GM23338 (cell line): ENCODE data around the gene CNGB1. TPM values are rescaled to one million over a fixed set of nuclear protein-coding genes. Genes with fewer than 3 reads are reported as not detected.

ENCODE experiments used
- ATAC-seq: fragments of 200-7000 bp; cut with Tn5 transposase; 3 replicates; pipeline ENCODE4 v1.9.1; 2020
- DNase-seq: peaks from one replicate; pipeline ENCODE4 v3.0.0-alpha.2; 2015; ENCODE audit warnings: low spot score
- H2AFZ ChIP-seq: fragments of 200-600 bp; sonication (generic); 2 replicates; pipeline ENCODE4 v1.8.0; 2016; ENCODE audit warnings: antibody characterized with exemption, mild to moderate bottlenecking, moderate library complexity
- H3F3A ChIP-seq: fragments of 200-600 bp; sonication (generic); replicated peaks from 2 replicates; pipeline ENCODE4 v1.8.0; 2017; ENCODE audit warnings: antibody characterized with exemption, mixed run types, low read depth
- H3K27ac ChIP-seq: fragments of 200-600 bp; sonication (generic); 2 replicates; pipeline ENCODE4 v1.6.1; 2016; ENCODE audit warnings: low read depth
- H3K27me3 ChIP-seq: fragments of 200-600 bp; sonication (generic); 2 replicates; pipeline ENCODE4 v1.8.0; 2016; ENCODE audit warnings: mild to moderate bottlenecking, mixed run types, moderate library complexity; ENCODE audit not compliant: insufficient read depth
- H3K36me3 ChIP-seq: fragments of 200-600 bp; sonication (generic); 2 replicates; pipeline ENCODE4 v1.8.0; 2016; ENCODE audit warnings: mild to moderate bottlenecking; ENCODE audit not compliant: insufficient read depth
- H3K4me1 ChIP-seq: fragments of 200-600 bp; sonication (generic); 2 replicates; pipeline ENCODE4 v1.8.0; 2016; ENCODE audit warnings: mild to moderate bottlenecking, moderate library complexity; ENCODE audit not compliant: insufficient read depth
- H3K4me2 ChIP-seq: fragments of 200-600 bp; sonication (generic); 2 replicates; pipeline ENCODE4 v1.7.1; 2017; ENCODE audit warnings: mixed run types
- H3K4me3 ChIP-seq: fragments of 200-600 bp; sonication (generic); 2 replicates; pipeline ENCODE4 v1.6.1; 2016; ENCODE audit warnings: mixed run types
- H3K79me2 ChIP-seq: fragments of 200-600 bp; sonication (generic); replicated peaks from 2 replicates; pipeline ENCODE4 v1.8.0; 2017; ENCODE audit warnings: mild to moderate bottlenecking; ENCODE audit not compliant: insufficient read depth
- H3K9me2 ChIP-seq: fragments of 200-600 bp; sonication (generic); 2 replicates; pipeline ENCODE4 v1.8.0; 2017; ENCODE audit not compliant: insufficient read depth
- H4K20me1 ChIP-seq: fragments of 200-600 bp; sonication (generic); replicated peaks from 2 replicates; pipeline ENCODE4 v1.8.0; 2017; ENCODE audit warnings: mild to moderate bottlenecking; ENCODE audit not compliant: insufficient read depth
- H3K27ac Mint-ChIP-seq: 2 replicates; pipeline ENCODE4 v1.8.0; 2020; ENCODE audit warnings: inconsistent platforms, mild to moderate bottlenecking, moderate library complexity, mixed read lengths
- H3K27me3 Mint-ChIP-seq: 3 replicates; pipeline ENCODE4 v1.8.0; 2022; ENCODE audit warnings: low read depth, mild to moderate bottlenecking, moderate library complexity, mixed read lengths, inconsistent platforms; ENCODE audit not compliant: insufficient read depth, poor library complexity
- H3K36me3 Mint-ChIP-seq: 3 replicates; pipeline ENCODE4 v1.8.0; 2021; ENCODE audit warnings: low read depth, mild to moderate bottlenecking, inconsistent platforms, moderate library complexity, mixed read lengths
- H3K4me1 Mint-ChIP-seq: 3 replicates; pipeline ENCODE4 v1.8.0; 2020; ENCODE audit warnings: mild to moderate bottlenecking, inconsistent platforms, mixed read lengths
- H3K4me3 Mint-ChIP-seq: 3 replicates; pipeline ENCODE4 v1.8.0; 2021; ENCODE audit warnings: moderate library complexity, mild to moderate bottlenecking, inconsistent platforms, mixed read lengths
- H3K9me3 Mint-ChIP-seq: 3 replicates; pipeline ENCODE4 v1.8.0; 2020; ENCODE audit warnings: moderate library complexity, mild to moderate bottlenecking, inconsistent platforms, mixed read lengths
- CREB1 ChIP-seq: fragments of 250-450 bp; sonication (Bioruptor Pico); IDR thresholded peaks from 2 replicates; pipeline ENCODE4 v1.5.0; 2020; ENCODE audit warnings: low read depth, mild to moderate bottlenecking, moderate library complexity
- CTCF ChIP-seq, 2 experiments: fragments of 200-600 bp in 1 of 2; sonication (generic) in 1 of 2; conservative IDR thresholded peaks; 2 replicates each; pipeline versions ENCODE4 v1.5.1 to v1.6.1; 2016 to 2017; ENCODE audit warnings: antibody characterized with exemption in 2 of 2, low read depth in 2 of 2, mild to moderate bottlenecking in 2 of 2, moderate library complexity in 1 of 2
- EZH2 ChIP-seq: fragments of 200-600 bp; sonication (generic); IDR thresholded peaks from one replicate; pipeline ENCODE4 v1.8.0; 2017; ENCODE audit warnings: antibody characterized with exemption, mild to moderate bottlenecking, low read depth; ENCODE audit not compliant: unreplicated experiment
- EZH2phosphoT487 ChIP-seq: fragments of 200-600 bp; sonication (generic); IDR thresholded peaks from one replicate; pipeline ENCODE4 v1.8.1; 2018; ENCODE audit warnings: antibody characterized with exemption; ENCODE audit not compliant: unreplicated experiment
- JUNB ChIP-seq: IDR thresholded peaks from one replicate; pipeline ENCODE4 v1.6.1; 2016; ENCODE audit warnings: antibody characterized with exemption; ENCODE audit not compliant: unreplicated experiment
- NANOG ChIP-seq: IDR thresholded peaks from 2 replicates; pipeline ENCODE4 v1.6.1; 2016; ENCODE audit warnings: antibody characterized with exemption, borderline replicate concordance
- POLR2AphosphoS5 ChIP-seq: IDR thresholded peaks from 2 replicates; pipeline ENCODE4 v1.6.1; 2016; ENCODE audit warnings: antibody characterized with exemption, low read depth
- STAT1 ChIP-seq: IDR thresholded peaks from one replicate; pipeline ENCODE4 v1.6.1; 2016; ENCODE audit warnings: antibody characterized with exemption; ENCODE audit not compliant: unreplicated experiment
- ZNF114 ChIP-seq: fragments of 250-450 bp; sonication (Bioruptor Pico); IDR thresholded peaks from 2 replicates; pipeline ENCODE4 v1.5.0; 2020; ENCODE audit warnings: mild to moderate bottlenecking, moderate library complexity
- ZNF331 ChIP-seq: fragments of 250-450 bp; sonication (Bioruptor Pico); IDR thresholded peaks from 2 replicates; pipeline ENCODE4 v1.5.0; 2020; ENCODE audit warnings: low read depth, mild to moderate bottlenecking, moderate library complexity
- ZNF462 ChIP-seq: fragments of 250-450 bp; sonication (Bioruptor Pico); IDR thresholded peaks from 2 replicates; pipeline ENCODE4 v1.5.0; 2020; ENCODE audit warnings: mild to moderate bottlenecking, moderate library complexity
- polyA plus RNA-seq: library from polyadenylated mRNA; unstranded; fragments of >200 nt; fragmentation: Nextera tagmentation; extraction: Ambion mirVana; gene quantifications from 2 replicates; pipeline ENCODE4 v1.2.1, GENCODE V29; 2016
- total RNA-seq: library from RNA; depleted of rRNA; stranded (reverse); fragments of >200 nt; shearing (Covaris generic); gene quantifications from 2 replicates; pipeline ENCODE4 v1.2.3, GENCODE V29; 2014
- TF ChIP-seq, protein P1 (sequence below): IDR thresholded peaks from one replicate; pipeline ENCODE4 v1.6.1; 2018; ENCODE audit warnings: antibody characterized with exemption; ENCODE audit not compliant: unreplicated experiment
- TF ChIP-seq, protein P2 (sequence below): IDR thresholded peaks from 2 replicates; pipeline ENCODE4 v1.6.1; 2016; ENCODE audit warnings: antibody characterized with exemption

CNGB1 gene
- total and polyA plus RNA-seq, 2 experiments from 2014 or later: not detected

GRCh38 chr16:57844416-57845030 lies 126.4 kb downstream of the CNGB1 start:
- Histone ChIP-seq H4K20me1 (no peaks in the 10 kb centered on the region), H3F3A (0 out of 2 replicates have a peak, but pooled peaks cover 11% of the 10 kb centered on the region), H3K4me3 (no peak overlapping the region), H3K9me2 (peaks cover 8% of the 10 kb centered on the region), H3K27ac (no peak overlapping the region), H3K4me2 (no peak overlapping the region), H3K4me1 (peaks cover 13% of the 10 kb centered on the region), H3K27me3 (no peaks in the 10 kb centered on the region), H2AFZ (no peak overlapping the region), H3K36me3 (no peaks in the 10 kb centered on the region), H3K79me2 (no peaks in the 10 kb centered on the region)
- no peak for DNase-seq
- Mint-ChIP-seq H3K27me3 (peaks cover 9% of the 10 kb centered on the region), H3K9me3 (no peaks in the 10 kb centered on the region), H3K27ac (no peak overlapping the region), H3K36me3 (no peaks in the 10 kb centered on the region; the same call in 1 of the 3 replicates), H3K4me3 (no peak overlapping the region), H3K4me1 (peaks cover 42% of the 10 kb centered on the region)
- no peak for TF ChIP-seq ZNF462
- TF ChIP-seq, protein P1, sequence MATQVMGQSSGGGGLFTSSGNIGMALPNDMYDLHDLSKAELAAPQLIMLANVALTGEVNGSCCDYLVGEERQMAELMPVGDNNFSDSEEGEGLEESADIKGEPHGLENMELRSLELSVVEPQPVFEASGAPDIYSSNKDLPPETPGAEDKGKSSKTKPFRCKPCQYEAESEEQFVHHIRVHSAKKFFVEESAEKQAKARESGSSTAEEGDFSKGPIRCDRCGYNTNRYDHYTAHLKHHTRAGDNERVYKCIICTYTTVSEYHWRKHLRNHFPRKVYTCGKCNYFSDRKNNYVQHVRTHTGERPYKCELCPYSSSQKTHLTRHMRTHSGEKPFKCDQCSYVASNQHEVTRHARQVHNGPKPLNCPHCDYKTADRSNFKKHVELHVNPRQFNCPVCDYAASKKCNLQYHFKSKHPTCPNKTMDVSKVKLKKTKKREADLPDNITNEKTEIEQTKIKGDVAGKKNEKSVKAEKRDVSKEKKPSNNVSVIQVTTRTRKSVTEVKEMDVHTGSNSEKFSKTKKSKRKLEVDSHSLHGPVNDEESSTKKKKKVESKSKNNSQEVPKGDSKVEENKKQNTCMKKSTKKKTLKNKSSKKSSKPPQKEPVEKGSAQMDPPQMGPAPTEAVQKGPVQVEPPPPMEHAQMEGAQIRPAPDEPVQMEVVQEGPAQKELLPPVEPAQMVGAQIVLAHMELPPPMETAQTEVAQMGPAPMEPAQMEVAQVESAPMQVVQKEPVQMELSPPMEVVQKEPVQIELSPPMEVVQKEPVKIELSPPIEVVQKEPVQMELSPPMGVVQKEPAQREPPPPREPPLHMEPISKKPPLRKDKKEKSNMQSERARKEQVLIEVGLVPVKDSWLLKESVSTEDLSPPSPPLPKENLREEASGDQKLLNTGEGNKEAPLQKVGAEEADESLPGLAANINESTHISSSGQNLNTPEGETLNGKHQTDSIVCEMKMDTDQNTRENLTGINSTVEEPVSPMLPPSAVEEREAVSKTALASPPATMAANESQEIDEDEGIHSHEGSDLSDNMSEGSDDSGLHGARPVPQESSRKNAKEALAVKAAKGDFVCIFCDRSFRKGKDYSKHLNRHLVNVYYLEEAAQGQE: no peak
- no peak for TF ChIP-seq EZH2phosphoT487
- TF ChIP-seq, protein P2, sequence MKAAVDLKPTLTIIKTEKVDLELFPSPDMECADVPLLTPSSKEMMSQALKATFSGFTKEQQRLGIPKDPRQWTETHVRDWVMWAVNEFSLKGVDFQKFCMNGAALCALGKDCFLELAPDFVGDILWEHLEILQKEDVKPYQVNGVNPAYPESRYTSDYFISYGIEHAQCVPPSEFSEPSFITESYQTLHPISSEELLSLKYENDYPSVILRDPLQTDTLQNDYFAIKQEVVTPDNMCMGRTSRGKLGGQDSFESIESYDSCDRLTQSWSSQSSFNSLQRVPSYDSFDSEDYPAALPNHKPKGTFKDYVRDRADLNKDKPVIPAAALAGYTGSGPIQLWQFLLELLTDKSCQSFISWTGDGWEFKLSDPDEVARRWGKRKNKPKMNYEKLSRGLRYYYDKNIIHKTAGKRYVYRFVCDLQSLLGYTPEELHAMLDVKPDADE: no peak
- TF ChIP-seq JUNB: no peak
- TF ChIP-seq EZH2: no peak
- no peak for TF ChIP-seq ZNF114 (CRISPR knock-in tag)
- TF ChIP-seq NANOG: no peak
- TF ChIP-seq POLR2AphosphoS5: no peak
- no peak for TF ChIP-seq STAT1
- TF ChIP-seq CREB1 (CRISPR knock-in tag): no peak
- TF ChIP-seq ZNF331: no peak
- no peak for TF ChIP-seq CTCF (conservative IDR thresholded peaks at IDR 0.05; ENCODE audit: low read depth in 2 of 2)
- ATAC-seq: no peak
